Heart left ventricle (tissue), 13 donors: Measurements from ENCODE around the gene KCNK13.

Source experiments
- POLR2A ChIP-seq, 2 donors: fragments of 450-650 bp; IDR thresholded peaks; one replicate each; pipeline ENCODE4 v1.6.1; 2017; ENCODE audit warnings: antibody characterized with exemption in 2 of 2, mild to moderate bottlenecking in 2 of 2, moderate library complexity in 2 of 2
- TF ChIP-seq, protein P1 (sequence below), 12 donors: fragments of 200-600 bp; sonication (generic) in 4 of 12; IDR thresholded peaks; one replicate each; pipeline versions ENCODE4 v1.5.0 to v1.8.0; 2018 to 2022; ENCODE audit warnings: antibody characterized with exemption in 12 of 12, mild to moderate bottlenecking in 5 of 12
- donor health status: ischemic (EF 13 %, LVEDD 7.1; RV severe dilation, severe dysfunction).
- donor health status: DM: no; HTN: yes; CAD: no.
- donor health status: DM: no; HTN: no; CAD: no.
- donor health status: ischemic (EF 25% LVEDD 6.9; RV normal size, moderate dysfunction).
- donor health status: ischemic (EF 25% LVEDD 5.7; RV mildly dilated, moderate dysfunction).
- donor health status: ischemic (EF 35%, LVEDD 5.7; RV mildly dilated, moderate dysfunction).
- donor health status: nonischemic (EF 11% LVEDD 7.7; RV severe dilation, severe dysfunction).
- donor health status: DM: yes; HTN: yes; CAD: no.
- donor health status: PGD.
- donor health status: ischemic (EF 29% LVEDD 5.4; RV normal size, mild dysfunction).
- donor health status: nonischemic (EF 23%, LVEDD 6.1; RV moderate dilation, normal function).

DNA sequence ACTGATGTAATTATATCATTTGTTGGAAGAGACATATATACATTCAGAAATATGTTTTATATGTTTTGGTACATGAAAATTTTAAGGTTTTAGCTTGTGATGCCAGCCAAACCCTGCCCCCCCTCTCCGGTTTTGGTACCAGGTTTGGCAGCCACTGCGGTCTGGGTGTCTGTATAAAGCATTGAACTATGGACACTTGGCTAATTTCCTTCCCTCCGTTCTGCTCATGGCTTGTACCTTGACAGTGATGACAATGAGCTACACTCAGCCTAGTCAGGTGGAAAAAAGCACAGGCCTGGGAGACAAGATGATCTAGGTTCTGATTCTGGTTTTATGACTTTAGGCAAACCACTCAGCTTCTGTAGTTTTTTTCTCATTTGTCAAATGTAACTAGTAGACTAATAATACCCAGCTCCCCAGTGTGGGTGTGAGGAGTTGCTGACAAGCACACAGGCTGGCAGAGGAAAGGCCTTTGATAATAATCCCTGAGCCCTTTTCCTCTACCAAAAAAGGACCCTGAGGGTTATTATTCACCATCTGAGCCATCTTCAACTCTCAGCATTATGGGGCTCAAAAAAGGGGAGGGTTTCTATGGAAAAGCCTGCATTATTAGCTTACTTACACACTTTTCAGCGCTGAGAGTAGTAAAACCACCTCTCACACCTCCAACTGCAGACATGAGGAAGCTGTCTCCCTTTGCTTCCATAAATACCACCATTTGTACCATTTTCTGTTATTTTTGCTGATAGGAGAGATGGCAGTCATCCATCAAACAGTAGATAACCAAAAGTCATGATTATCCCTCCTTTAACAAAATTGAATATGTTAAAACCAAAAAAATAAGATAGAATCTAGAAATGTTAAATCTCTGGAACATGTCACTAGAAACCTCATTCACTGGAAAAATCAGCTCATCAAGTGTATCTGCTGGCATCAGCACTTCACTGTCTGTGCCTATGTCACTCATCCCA, 118.3 kb downstream of the KCNK13 start:
- TF ChIP-seq, protein P1, sequence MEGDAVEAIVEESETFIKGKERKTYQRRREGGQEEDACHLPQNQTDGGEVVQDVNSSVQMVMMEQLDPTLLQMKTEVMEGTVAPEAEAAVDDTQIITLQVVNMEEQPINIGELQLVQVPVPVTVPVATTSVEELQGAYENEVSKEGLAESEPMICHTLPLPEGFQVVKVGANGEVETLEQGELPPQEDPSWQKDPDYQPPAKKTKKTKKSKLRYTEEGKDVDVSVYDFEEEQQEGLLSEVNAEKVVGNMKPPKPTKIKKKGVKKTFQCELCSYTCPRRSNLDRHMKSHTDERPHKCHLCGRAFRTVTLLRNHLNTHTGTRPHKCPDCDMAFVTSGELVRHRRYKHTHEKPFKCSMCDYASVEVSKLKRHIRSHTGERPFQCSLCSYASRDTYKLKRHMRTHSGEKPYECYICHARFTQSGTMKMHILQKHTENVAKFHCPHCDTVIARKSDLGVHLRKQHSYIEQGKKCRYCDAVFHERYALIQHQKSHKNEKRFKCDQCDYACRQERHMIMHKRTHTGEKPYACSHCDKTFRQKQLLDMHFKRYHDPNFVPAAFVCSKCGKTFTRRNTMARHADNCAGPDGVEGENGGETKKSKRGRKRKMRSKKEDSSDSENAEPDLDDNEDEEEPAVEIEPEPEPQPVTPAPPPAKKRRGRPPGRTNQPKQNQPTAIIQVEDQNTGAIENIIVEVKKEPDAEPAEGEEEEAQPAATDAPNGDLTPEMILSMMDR (IDR thresholded peaks at IDR 0.05), result no peak
- TF ChIP-seq POLR2A (IDR thresholded peaks at IDR 0.05), result no peak
